GOT3 (cell line): ENCODE data around the gene DPH6.
"Not testable (repeated sequence)": the region's sequence is repeated elsewhere in the genome, so short reads cannot be mapped to it uniquely, and the experiment has no call there.

Experiments
- DNase-seq: peaks from one replicate; lab custom pipeline; 2025; ENCODE audit warnings: mixed read lengths; lab: John Stamatoyannopoulos, UW

DPH6 gene

GRCh38 chr15:35485411-35485810 is 60.6 kb downstream of the DPH6 start:
- no peak for DNase-seq

GRCh38 chr15:35484231-35484945 is 61.6 kb downstream of the DPH6 start:
- no peak for DNase-seq

- DNase-seq: no peak
Observed at GRCh38 chr15:35481992-35482391, 64.0 kb downstream of the DPH6 start.

GRCh38 chr15:35481064-35481463 is 64.9 kb downstream of the DPH6 start:
- DNase-seq: no peak

- DNase-seq: no peak
Observed at GRCh38 chr15:35479423-35479822, 66.5 kb downstream of the DPH6 start.

- DNase-seq: no peak
Observed at GRCh38 chr15:35477312-35478262, 68.4 kb downstream of the DPH6 start.

GRCh38 chr15:35471024-35471423 is 74.9 kb downstream of the DPH6 start:
- DNase-seq: no peak

- DNase-seq: no peak
Observed at GRCh38 chr15:35470441-35470840, 75.5 kb downstream of the DPH6 start.

GRCh38 chr15:35466476-35466875 is 79.5 kb downstream of the DPH6 start:
- DNase-seq: no peak

- no peak for DNase-seq
Observed at GRCh38 chr15:35465783-35466182, 80.2 kb downstream of the DPH6 start.

- DNase-seq: no peak
Observed at GRCh38 chr15:35460616-35461015, 85.3 kb downstream of the DPH6 start.

- DNase-seq: no peak
Observed at GRCh38 chr15:35458176-35458856, 87.6 kb downstream of the DPH6 start.

GRCh38 chr15:35455201-35455600 is 90.8 kb downstream of the DPH6 start:
- no peak for DNase-seq

- no peak for DNase-seq
Observed at GRCh38 chr15:35450492-35450891, 95.5 kb downstream of the DPH6 start.

GRCh38 chr15:35448294-35448693 is 97.7 kb downstream of the DPH6 start:
- no peak for DNase-seq

GRCh38 chr15:35445891-35446290 is 100.1 kb downstream of the DPH6 start:
- no peak for DNase-seq

GRCh38 chr15:35444557-35445204 is 101.3 kb downstream of the DPH6 start:
- no peak for DNase-seq

GRCh38 chr15:35443376-35443775 is 102.6 kb downstream of the DPH6 start:
- DNase-seq: no peak

- no peak for DNase-seq
Observed at GRCh38 chr15:35442742-35443141, 103.2 kb downstream of the DPH6 start.

- not testable (repeated sequence) for DNase-seq
Observed at GRCh38 chr15:35441279-35441678, 104.7 kb downstream of the DPH6 start.

GRCh38 chr15:35440265-35440664 is 105.7 kb downstream of the DPH6 start:
- no peak for DNase-seq

- DNase-seq: no peak
Observed at GRCh38 chr15:35439291-35439690, 106.7 kb downstream of the DPH6 start.
